Mesenteric fat pad (tissue), 1 donor: ENCODE measurements around the gene RAB20. TPM values are rescaled to one million over a fixed set of nuclear protein-coding genes. Genes with fewer than 3 reads are reported as not detected.
"Not testable (repeated sequence)": the region's sequence is repeated elsewhere in the genome, so short reads cannot be mapped to it uniquely, and the experiment has no call there.

Experiments
- DNase-seq: peaks from one replicate; pipeline ENCODE4 v3.0.0-alpha.2; 2020; ENCODE audit warnings: low spot score
- total RNA-seq: library from RNA; stranded (reverse); fragmentation: NEBNext Ultra II Directional; extraction: Animal tissue kit (Norgen Biotek cat#: 25700); gene quantifications from one replicate; pipeline ENCODE4 v1.2.1, GENCODE V29; 2021
- donor health status: DM: yes; HTN: yes; CAD: no.

Gene RAB20
- total RNA-seq, 1 donor from 2014 or later: 61.6 TPM

- no peak for DNase-seq
Observed at GRCh38 chr13:110576070-110576394, 14.5 kb upstream of the RAB20 start.

GRCh38 chr13:110575322-110576069 lies 14.0 kb upstream of the RAB20 start:
- DNase-seq: peak; percentile 84

- DNase-seq: no peak
Observed at GRCh38 chr13:110574161-110574560, 12.6 kb upstream of the RAB20 start.

GRCh38 chr13:110572778-110573118 lies 11.2 kb upstream of the RAB20 start:
- no peak for DNase-seq

GRCh38 chr13:110571896-110572777 lies 10.6 kb upstream of the RAB20 start:
- DNase-seq: peak; percentile 78

- DNase-seq: no peak
Observed at GRCh38 chr13:110570886-110571285, 9.4 kb upstream of the RAB20 start.

GRCh38 chr13:110569962-110570361 lies 8.4 kb upstream of the RAB20 start:
- DNase-seq: not testable (repeated sequence)

- peak; percentile 33 for DNase-seq
Observed at GRCh38 chr13:110568612-110569011, 7.1 kb upstream of the RAB20 start.

GRCh38 chr13:110566171-110566570 lies 4.6 kb upstream of the RAB20 start:
- no peak for DNase-seq

GRCh38 chr13:110565296-110565695 lies 3.8 kb upstream of the RAB20 start:
- DNase-seq: no peak

GRCh38 chr13:110564472-110564985 lies 3.0 kb upstream of the RAB20 start:
- DNase-seq: peak; percentile 18

GRCh38 chr13:110563463-110563774 lies 1.9 kb upstream of the RAB20 start:
- DNase-seq: peak; percentile 55

- peak; percentile 60 for DNase-seq
Observed at GRCh38 chr13:110562696-110563462, 1.4 kb upstream of the RAB20 start.

- DNase-seq: no peak
Observed at GRCh38 chr13:110562036-110562597, 595 bp upstream of the RAB20 start.

GRCh38 chr13:110560601-110561343 lies 750 bp downstream of the RAB20 start:
- no peak for DNase-seq

GRCh38 chr13:110559986-110560385 lies 1.5 kb downstream of the RAB20 start:
- no peak for DNase-seq

GRCh38 chr13:110559429-110559943 lies 2.0 kb downstream of the RAB20 start:
- no peak for DNase-seq

GRCh38 chr13:110557610-110558305 lies 3.8 kb downstream of the RAB20 start:
- no peak for DNase-seq

GRCh38 chr13:110557082-110557481 lies 4.4 kb downstream of the RAB20 start:
- no peak for DNase-seq

- no peak for DNase-seq
Observed at GRCh38 chr13:110556224-110556606, 5.3 kb downstream of the RAB20 start.
